D341Med (cell line): ENCODE measurements around the gene CD44.
A peak's percentile ranks its signal among the peaks of the same experiment; 100 is the strongest.
"Not testable (repeated sequence)": the region's sequence is repeated elsewhere in the genome, so short reads cannot be mapped to it uniquely, and the experiment has no call there.

ENCODE experiments used
- DNase-seq: peaks from one replicate; pipeline ENCODE4 v3.0.0; 2012; ENCODE audit warnings: low spot score

The CD44 gene

DNA sequence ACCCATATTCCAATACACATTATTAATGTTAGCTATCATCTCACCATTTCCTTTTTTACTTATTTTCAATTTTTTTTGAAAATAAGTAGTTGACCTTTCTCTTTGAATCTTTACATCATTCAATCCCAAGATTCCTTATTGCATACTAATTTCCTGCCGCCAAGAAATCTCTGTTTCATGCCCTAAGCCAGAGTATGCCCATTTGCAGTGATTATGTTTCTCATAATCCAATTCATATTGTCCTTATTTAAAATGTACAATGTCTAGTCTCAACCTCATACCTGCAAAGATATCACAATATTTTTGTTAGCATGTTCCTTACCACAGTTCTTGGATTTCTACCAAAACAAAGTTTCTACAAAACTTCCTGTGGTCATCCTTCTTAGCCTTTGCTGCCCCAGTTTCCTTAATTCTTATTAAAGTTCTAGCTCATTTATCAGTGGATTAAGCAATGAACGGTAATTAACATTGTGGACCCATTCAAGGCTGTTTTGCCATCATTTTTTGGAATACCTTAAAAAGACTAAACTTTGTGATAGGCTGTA, 75.3 kb downstream of the CD44 start:
- DNase-seq: no peak

DNA sequence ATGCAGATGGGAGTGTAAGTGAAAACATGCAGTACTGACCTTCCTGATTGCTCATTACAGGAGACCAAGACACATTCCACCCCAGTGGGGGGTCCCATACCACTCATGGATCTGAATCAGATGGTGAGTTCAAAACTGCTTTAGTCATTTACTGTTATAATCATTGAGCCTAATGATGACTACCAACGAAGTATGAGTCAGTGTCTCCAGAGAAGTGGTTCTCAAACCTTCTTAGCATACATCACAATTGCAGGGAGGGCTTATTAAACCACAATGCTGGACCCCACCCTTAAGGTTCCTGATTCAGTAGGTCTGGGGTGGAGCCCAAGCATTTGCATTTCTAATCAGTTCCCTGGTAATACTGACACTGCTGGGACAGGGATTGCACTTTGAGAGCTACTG, 75.8 kb downstream of the CD44 start:
- no peak for DNase-seq

DNA sequence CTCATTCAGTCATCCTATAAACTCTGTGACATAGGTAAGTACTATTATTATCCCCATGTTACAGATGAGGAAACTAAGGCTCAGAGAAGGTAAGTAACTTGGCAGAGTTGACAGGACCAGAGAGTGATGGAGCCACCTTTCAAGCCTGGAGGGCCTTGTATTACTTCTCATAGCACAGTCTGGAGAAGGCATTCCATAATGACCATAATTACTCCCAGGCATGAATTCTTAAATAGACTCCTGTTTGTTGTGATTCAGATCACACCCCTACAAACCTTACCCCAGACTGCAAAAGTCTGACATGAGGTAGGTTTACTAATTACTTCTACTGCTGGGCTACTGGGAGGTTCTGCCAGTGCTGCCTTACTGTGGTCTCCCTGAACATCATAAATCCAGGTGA, 77.0 kb downstream of the CD44 start:
- no peak for DNase-seq

DNA sequence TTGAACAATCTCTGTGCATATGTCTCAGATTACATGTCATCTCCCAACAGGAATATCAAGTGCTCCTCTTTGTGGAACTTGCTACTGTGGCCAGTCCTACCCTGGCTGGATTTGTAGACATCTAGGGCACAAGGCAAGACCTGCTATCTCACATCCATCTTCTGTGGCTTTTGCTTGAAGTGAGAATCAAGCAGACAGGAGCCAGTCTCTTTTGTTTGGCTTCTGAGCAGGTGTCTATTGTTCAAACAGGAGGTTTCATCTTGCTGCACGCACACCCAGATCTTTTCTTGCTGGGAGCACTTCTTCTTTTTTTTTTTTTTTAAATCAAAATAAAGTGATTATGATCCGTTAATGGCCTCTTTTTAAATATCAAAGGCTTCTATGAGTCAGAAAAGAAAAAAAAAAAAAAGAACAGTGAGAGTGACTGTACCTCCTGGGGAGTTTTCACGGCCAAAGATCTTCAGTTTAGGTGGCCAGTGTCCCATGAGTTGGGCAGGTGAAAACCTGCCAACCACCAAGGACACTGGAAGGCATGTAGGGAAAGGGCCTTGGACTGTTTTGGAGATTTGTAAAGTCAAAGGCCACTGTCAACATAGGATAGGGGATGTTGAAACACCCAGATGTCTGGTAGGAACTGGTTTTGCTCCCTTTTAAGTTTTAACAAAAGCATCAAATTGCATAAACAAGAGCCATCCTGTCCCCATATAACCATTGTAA, 78.1 kb downstream of the CD44 start:
- no peak for DNase-seq

DNA sequence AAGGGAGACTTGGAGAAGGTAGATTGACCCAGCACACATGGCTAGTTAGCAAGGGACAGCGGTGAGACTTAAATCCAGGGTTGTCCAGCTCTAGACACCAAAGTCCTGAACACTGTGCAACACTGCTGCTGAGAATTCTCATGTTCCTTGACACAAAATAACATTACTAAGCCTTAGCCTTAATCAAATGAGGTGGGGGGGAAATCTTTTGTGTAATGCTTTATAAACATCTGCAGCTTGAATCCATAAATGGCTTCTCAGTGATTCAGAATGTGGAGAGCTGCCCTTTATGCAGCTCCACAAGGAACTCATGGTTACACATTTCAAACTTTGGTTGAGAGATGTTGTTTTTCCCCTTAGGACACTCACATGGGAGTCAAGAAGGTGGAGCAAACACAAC, 80.0 kb downstream of the CD44 start:
- DNase-seq: no peak

DNA sequence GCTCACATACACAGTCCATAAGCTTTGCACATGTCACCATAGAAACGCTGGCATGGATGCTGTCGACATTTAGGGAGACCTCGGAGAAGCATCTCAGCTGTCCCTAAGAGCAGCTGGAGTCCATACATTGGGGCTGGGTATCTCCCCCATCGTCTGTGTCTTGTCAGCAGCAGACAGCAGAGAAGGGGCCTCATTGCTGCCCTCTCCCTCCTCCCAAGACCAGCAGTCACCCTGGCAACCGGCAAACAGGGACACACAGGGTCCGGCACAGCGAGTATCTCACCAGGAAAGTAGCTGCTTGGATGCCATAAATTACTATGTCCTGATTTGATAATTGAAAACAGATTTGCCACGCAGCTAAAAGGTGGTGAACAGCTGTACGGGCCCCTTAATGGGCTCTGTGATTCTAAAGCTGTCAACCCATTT, 84.4 kb downstream of the CD44 start:
- DNase-seq: peak; percentile 21

DNA sequence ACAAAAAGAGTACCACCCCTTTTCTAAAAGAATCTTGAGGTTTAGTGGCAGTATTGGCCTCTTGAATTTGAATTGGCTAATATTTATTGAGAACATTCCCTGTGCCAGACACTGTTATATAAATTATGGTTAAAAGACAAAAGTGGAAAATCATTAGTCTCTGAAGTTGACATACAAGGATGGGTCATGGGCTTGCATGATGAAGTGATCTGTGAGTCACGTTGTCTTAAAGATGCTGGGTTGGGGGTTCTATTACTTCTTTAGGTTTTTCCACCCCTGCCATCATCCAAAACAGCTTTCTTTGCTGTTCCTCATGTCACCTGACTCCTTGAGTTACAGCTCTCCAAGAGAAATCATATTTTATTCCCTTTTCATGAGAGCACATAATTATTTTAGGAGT, 85.0 kb downstream of the CD44 start:
- DNase-seq: no peak

DNA sequence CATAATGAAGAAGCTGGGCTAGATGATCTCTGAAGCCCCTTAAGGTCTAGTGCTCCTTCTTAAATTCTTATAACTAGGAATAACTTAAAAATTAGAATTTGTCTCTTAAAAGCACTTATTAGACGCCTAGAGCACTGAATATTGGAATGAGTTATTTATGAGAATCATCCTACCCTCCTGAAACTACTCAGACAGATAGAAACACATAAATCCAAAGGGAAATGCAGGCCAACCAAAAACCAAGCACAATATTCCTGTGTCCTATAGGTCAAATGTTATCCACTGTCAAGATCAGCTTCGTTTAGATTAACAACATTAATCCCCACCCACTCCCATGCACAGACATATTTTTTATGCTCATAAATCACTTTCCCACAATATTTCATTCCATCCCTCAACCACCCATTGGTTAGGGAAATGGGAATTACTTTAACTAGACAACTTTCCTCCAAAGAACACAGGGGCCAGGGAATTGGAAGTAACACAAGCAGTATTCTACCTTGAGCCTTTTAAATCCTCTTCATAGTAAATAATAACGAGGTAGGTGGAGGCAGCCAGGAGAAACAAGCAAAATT, 87.1 kb downstream of the CD44 start:
- DNase-seq: no peak

DNA sequence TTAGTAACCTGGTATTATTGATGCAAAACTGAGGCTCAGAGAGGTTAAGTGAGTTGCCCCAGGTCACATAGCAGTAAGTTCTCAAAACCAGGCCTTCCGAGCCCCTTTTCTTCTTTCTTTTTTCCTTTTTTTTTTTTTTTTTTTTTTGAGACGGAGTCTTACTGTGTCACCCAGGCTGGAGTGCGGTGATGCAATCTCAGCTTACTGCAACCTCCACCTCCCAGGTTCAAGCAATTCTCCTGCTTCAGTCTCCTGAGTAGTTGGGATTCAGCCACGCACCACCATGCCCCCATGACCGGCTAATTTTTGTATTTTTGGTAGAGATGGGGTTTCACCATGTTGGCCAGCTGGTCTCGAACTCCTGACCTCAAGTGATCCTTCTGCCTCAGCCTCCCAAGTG, 87.8 kb downstream of the CD44 start:
- not testable (repeated sequence) for DNase-seq

DNA sequence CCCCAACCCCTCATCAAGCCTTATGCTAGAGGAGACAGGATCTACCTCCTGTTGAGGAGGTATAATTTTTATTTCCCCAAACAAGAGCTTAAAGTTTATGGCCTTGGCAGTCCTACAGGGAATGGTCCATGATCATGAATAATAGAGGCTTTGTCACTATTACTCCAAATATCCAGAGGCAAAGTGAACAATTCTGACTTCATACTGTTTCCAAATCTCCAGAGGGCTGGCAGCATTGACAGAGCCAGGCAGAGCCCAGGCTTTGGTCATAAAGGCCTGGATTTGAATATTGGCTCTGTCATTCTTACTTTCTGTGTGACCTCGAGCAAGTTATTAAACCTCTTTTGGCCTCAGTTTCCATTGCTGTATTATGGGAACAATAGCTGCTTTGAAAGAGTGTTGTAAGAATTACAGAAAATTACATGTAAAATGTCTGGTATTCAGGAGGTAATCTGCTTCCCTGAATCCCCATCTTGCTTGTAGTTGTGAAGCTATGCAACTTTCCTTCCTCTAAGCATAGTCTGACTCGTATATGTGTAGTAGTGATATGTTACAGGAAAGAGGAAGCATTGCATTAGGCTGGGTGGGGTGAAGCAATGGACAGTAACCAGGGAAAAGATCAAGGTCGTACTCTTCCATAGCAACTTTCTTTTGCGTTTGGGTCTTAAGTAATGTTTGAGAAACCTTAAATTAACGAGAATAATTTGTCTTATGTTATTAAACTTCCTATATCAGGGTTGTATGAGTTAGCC, 88.8 kb downstream of the CD44 start:
- DNase-seq: no peak

DNA sequence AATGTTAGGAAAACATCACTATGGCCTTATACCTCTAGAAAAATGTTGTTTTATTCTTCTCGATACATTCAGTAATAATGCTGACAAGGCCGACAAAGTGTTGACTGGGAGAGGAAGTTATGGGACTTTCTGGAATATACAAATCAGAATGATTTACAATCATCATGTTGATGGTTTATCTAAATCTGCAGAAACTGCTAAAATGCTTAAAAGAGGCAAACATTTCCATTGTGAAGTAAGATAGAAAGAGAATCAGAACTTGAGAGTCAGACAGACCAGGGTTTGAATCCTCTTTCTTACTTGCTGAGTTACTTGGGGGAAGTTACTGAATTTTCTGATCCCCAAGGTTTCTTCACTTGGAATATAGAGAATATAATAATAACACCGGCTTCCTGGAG, 89.4 kb downstream of the CD44 start:
- DNase-seq: no peak

DNA sequence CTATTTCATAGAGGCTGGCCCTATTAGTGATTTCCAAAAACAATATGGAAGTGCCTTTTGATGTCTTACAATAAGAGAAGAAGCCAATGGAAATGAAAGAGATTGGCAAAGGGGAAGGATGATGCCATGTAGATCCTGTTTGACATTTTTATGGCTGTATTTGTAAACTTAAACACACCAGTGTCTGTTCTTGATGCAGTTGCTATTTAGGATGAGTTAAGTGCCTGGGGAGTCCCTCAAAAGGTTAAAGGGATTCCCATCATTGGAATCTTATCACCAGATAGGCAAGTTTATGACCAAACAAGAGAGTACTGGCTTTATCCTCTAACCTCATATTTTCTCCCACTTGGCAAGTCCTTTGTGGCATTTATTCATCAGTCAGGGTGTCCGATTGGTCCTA, 91.4 kb downstream of the CD44 start:
- DNase-seq: no peak

DNA sequence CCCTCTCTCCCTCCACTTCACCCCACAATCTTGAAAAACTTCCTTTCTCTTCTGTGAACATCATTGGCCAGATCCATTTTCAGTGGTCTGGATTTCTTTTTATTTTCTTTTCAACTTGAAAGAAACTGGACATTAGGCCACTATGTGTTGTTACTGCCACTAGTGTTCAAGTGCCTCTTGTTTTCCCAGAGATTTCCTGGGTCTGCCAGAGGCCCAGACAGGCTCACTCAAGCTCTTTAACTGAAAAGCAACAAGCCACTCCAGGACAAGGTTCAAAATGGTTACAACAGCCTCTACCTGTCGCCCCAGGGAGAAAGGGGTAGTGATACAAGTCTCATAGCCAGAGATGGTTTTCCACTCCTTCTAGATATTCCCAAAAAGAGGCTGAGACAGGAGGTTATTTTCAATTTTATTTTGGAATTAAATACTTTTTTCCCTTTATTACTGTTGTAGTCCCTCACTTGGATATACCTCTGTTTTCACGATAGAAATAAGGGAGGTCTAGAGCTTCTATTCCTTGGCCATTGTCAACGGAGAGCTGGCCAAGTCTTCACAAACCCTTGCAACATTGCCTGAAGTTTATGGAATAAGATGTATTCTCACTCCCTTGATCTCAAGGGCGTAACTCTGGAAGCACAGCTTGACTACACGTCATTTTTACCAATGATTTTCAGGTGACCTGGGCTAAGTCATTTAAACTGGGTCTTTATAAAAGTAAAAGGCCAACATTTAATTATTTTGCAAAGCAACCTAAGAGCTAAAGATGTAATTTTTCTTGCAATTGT, 92.3 kb downstream of the CD44 start:
- no peak for DNase-seq

DNA sequence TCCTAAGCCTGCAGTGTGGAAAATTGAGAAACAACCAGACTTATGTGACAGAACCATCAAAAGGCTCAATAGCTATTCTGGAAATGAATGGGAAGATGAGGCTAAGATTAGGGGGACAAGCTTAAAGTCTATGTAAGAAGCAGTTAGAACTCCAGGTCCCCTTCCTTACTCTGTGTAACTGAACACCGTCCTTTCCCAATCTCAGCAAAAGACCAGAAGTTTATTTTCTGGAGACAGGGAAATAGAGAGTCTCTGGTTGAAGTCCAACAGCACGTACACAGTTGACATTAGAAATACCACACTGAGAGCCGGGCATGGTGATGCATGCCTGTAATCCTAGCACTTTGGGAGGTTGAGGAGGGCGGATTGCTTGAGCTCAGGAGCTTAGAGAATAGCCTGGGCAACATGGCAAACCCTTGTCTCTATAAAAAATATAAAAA, 93.9 kb downstream of the CD44 start:
- no peak for DNase-seq

DNA sequence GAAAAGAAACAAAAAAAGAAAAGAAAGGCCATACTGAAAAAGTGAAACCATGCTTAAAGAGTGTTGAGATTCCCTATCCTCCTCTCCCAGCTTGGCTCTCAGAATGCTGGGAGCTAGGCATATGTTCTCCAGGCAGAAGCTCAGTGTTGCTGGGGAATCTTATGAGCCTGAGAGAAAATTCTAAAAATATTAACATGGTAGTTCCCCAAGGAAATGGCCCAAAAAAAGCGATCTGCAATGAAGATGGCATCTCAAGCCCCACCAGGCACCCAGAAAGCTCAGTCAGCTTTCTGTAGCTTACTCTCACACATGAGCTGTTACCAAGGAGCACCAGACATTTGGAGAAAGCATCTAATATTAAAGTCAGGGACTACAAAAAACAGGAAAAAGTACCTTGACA, 94.5 kb downstream of the CD44 start:
- DNase-seq: no peak

DNA sequence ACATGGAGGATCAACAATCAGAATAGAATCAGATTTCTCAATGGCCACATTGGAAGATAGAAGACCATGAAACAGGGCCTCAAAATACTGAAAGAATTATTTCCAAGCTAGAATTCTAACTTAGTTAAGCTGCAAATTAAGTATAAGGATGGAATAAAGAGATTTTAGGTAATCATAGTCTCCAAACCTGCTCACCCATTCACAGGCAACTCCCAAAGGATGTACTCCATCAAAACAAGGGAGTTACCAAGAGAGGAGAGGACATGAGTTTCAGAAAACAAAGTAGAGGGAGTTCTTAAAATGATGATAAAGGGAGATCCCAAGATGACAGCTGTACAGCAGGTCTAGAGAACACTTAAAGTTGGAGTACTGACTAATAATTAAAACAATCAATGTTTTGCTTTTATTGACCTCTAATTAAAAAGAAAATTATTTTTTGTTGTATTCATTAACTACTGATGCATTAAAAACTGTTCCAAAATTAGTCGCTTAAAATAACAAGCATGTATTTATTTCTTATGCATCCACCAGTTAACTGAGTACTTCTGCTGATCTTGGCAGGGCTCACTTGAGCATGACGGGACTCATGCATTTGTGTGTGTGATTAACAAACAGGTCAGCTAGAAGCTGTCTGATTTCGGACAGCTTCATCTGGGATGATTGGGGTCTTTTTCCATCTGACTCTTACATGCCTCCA, 95.6 kb downstream of the CD44 start:
- DNase-seq: no peak

DNA sequence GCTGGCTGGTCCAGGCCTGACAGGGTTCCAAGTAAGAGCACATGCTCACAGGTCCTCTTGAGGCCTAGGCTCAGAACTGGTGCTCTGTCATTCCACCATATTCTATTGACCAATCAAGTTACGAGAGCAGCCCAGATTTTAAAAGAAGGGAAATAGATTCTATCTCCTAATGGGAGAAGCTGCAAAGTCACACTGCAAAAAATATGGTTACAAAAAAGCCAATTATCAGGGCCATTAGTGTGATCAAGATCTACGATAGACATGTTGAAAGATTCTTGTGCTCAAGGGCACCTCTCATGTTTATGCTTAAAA, 96.1 kb downstream of the CD44 start:
- no peak for DNase-seq

DNA sequence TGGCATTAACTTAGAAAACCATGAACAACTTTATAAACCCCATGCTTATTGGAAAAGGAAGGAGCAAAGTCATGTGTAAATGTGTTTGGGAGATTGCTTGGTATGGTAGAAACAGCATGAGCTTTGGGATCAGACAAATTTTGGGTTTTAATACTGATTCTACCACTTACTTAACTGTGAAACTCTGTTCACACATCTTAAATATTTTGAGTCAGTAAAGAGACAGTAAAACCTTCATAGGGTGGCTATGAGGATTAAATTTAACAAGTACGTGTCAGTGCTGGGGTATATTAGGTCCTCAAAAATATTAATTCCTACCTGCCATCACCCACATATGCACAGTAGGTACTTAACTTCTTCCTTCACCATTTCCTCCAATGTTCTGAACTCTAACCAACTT, 96.5 kb downstream of the CD44 start:
- DNase-seq: no peak

DNA sequence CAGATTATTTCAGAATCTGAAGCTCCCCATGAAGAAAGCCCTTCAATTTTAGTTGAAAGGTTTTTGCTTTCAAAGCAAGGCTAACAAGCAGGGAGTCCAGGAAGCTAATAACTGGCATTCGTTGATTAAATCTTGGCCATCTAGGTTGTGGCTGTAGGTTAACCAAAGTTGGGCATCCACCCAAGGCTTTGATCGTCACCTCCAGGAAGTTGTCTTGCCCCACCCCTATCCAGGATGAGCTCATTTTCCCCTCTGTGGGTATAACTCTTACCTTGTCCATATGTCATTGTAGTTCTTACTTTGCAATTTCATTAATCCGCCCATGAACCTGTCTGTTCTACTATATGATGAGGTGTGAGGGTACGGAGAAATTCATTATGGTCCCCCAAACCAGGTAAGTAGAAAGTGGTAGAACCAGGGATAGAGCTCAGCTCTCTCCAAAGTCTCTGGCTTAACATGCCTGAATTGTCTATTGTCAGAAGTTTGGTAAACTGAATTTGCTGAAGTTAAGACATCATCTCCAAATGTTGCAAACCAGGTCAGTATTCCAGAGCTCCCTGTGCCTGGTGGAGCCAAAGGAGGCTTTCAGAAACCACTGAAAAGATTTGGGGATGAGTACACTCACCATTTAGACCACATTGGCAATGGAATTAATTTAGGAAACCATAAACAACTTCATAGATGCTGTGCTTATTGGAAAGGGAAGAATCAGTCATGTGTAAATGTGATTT, 97.1 kb downstream of the CD44 start:
- DNase-seq: no peak

DNA sequence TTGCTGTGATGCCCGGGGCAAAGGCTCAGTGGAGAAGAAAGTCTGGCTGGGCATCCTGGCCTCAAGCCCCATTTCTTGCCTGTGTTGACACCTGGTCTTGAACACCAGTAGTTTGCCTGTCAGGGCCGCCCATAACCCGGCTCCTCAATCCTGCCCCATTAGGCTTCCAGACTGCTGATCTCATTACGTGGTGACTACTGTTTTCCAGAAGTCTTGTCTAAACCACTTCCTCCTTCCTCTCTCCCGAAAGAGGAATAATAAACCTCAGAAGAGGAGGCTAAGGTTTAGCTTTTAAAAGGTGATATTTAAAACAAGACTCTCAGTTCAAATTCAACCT, 97.7 kb downstream of the CD44 start:
- no peak for DNase-seq

DNA sequence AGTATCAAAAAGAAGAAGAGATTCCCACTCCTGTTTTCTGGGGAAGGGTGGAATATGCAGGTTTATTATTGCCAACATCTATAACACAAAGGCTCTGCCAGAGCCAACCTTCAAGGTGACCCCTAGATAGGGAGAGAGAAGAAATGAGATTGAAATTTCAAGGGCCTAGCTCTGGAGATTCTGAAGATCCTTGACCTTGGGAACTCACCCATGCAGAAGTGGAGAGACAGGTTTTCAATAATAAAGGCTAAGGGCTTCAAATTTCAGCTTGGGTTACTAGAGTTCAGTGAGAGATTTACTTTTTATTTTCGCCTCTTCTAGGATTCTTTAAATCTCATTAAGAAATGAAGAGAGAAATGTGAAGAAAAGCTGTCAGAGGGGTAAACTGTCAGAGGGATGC, 98.4 kb downstream of the CD44 start:
- DNase-seq: no peak
